ENCODE results near the gene VIPR1.

Gene VIPR1

DNA sequence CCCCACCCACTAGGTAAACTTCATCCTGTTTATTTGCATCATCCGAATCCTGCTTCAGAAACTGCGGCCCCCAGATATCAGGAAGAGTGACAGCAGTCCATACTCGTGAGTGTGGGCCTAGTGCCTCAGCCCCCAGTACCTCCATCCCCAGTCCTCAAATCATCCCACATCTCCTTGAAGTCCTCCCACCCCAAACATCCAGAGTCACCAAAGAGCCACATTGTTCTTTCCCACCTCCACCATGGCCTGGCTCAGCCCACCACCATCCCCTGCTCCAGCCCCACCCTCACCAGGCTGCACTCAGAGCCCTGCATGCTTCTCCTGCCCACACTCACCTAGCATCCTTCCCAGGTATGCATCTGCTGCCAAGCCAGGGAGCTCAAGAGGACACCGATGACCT is 29.8 kb downstream of the VIPR1 start:
- no peak overlapping the region for H3K4me3 ChIP-seq (ENCODE audit: low read depth, low read length)
- no peak for DNase-seq (ENCODE audit: low read depth)
- TF ChIP-seq POLR2A (IDR thresholded peaks at IDR 0.05; ENCODE audit: extremely low read depth, insufficient read length) (no peak), MYC (IDR thresholded peaks at IDR 0.05; ENCODE audit: low read depth, low read length) (no peak)
- TF ChIP-seq, protein P1, sequence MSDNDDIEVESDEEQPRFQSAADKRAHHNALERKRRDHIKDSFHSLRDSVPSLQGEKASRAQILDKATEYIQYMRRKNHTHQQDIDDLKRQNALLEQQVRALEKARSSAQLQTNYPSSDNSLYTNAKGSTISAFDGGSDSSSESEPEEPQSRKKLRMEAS (IDR thresholded peaks at IDR 0.05; ENCODE audit: low read depth, low read length), result no peak
- TF ChIP-seq, protein P2, sequence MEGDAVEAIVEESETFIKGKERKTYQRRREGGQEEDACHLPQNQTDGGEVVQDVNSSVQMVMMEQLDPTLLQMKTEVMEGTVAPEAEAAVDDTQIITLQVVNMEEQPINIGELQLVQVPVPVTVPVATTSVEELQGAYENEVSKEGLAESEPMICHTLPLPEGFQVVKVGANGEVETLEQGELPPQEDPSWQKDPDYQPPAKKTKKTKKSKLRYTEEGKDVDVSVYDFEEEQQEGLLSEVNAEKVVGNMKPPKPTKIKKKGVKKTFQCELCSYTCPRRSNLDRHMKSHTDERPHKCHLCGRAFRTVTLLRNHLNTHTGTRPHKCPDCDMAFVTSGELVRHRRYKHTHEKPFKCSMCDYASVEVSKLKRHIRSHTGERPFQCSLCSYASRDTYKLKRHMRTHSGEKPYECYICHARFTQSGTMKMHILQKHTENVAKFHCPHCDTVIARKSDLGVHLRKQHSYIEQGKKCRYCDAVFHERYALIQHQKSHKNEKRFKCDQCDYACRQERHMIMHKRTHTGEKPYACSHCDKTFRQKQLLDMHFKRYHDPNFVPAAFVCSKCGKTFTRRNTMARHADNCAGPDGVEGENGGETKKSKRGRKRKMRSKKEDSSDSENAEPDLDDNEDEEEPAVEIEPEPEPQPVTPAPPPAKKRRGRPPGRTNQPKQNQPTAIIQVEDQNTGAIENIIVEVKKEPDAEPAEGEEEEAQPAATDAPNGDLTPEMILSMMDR (IDR thresholded peaks at IDR 0.05; ENCODE audit: low read depth, low read length), result no peak

DNA sequence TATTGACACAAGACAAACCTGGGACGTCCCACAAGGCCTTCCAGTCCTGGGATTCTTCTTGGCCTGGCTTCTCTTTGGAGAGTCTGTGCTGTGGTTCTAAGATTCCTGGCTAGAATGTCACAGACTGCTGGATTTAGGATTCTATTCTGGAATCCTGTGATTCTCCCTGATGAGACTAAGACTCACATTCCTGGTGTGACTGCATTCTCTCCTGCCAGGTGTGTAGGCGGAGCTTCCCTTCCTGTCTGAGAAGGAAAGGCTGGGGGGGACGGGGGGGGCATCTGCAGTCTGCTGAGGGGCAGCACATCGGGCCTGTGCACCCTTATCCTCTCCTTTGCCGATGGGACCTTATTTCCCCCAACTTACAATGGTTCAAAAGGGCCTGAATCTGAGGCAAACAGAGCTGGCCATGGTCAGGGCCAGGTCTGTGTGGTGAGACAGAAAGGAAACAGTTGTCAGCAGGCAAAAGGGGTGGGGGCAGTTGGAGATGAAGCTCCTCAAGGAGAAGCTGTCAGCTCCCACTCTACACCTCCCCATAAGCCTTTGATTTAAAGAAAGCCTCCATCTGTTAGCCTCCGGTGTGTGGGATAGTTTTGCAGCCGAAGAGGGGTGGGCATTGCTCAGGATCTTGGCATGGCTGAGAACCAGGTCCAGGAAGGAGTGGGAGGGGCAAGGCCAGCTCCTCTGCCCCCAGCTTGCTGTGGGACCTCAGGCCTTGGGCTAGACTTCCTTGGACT is 30.9 kb downstream of the VIPR1 start:
- TF ChIP-seq, protein P2 (IDR thresholded peaks at IDR 0.05; ENCODE audit: low read depth, low read length), result no peak
- no peak for TF ChIP-seq POLR2A (IDR thresholded peaks at IDR 0.05; ENCODE audit: extremely low read depth, insufficient read length)
- TF ChIP-seq, protein P1 (IDR thresholded peaks at IDR 0.05; ENCODE audit: low read depth, low read length), result no peak
- no peak for TF ChIP-seq MYC (IDR thresholded peaks at IDR 0.05; ENCODE audit: low read depth, low read length)
- no peak overlapping the region for H3K4me3 ChIP-seq (ENCODE audit: low read depth, low read length)
- no peak for DNase-seq (ENCODE audit: low read depth)

DNA sequence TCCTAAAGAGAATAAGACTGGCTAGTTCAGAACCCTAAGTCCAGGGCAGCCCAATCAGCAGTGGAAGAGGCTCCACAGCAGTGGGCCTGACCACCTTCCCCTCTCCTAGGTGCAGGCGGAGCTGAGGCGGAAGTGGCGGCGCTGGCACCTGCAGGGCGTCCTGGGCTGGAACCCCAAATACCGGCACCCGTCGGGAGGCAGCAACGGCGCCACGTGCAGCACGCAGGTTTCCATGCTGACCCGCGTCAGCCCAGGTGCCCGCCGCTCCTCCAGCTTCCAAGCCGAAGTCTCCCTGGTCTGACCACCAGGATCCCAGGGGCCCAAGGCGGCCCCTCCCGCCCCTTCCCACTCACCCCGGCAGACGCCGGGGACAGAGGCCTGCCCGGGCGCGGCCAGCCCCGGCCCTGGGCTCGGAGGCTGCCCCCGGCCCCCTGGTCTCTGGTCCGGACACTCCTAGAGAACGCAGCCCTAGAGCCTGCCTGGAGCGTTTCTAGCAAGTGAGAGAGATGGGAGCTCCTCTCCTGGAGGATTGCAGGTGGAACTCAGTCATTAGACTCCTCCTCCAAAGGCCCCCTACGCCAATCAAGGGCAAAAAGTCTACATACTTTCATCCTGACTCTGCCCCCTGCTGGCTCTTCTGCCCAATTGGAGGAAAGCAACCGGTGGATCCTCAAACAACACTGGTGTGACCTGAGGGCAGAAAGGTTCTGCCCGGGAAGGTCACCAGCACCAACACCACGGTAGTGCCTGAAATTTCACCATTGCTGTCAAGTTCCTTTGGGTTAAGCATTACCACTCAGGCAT is 33.7 kb downstream of the VIPR1 start:
- TF ChIP-seq POLR2A (IDR thresholded peaks at IDR 0.05; ENCODE audit: extremely low read depth, insufficient read length), result no peak
- TF ChIP-seq, protein P2 (IDR thresholded peaks at IDR 0.05; ENCODE audit: low read depth, low read length), result peak; percentile 55
- TF ChIP-seq, protein P1 (IDR thresholded peaks at IDR 0.05; ENCODE audit: low read depth, low read length), result no peak
- TF ChIP-seq MYC (IDR thresholded peaks at IDR 0.05; ENCODE audit: low read depth, low read length), result no peak
- peak; percentile 59 for DNase-seq (ENCODE audit: low read depth)

DNA sequence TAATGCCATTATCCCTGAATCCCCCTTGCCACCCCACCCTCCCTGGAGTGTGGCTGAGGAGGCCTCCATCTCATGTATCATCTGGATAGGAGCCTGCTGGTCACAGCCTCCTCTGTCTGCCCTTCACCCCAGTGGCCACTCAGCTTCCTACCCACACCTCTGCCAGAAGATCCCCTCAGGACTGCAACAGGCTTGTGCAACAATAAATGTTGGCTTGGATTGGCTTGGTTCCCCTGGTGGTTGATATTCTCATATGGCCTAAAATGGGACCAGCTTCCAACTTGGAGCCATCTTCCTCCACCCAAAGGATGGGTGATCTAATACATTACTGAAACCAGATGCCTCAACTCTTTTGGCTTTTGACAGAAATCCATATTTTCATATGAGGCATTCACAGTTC is 34.9 kb downstream of the VIPR1 start:
- TF ChIP-seq MYC (IDR thresholded peaks at IDR 0.05; ENCODE audit: low read depth, low read length) (no peak), POLR2A (IDR thresholded peaks at IDR 0.05; ENCODE audit: extremely low read depth, insufficient read length) (no peak)
- TF ChIP-seq, protein P2 (IDR thresholded peaks at IDR 0.05; ENCODE audit: low read depth, low read length), result no peak
- TF ChIP-seq, protein P1 (IDR thresholded peaks at IDR 0.05; ENCODE audit: low read depth, low read length), result no peak
- no peak for DNase-seq (ENCODE audit: low read depth)
- H3K4me3 ChIP-seq (ENCODE audit: low read depth, low read length), result no peak overlapping the region

More for the DNA sequence above, 33.7 kb downstream of the VIPR1 start:
- no peak overlapping the region for H3K4me3 ChIP-seq (ENCODE audit: low read depth, low read length)

DNA sequence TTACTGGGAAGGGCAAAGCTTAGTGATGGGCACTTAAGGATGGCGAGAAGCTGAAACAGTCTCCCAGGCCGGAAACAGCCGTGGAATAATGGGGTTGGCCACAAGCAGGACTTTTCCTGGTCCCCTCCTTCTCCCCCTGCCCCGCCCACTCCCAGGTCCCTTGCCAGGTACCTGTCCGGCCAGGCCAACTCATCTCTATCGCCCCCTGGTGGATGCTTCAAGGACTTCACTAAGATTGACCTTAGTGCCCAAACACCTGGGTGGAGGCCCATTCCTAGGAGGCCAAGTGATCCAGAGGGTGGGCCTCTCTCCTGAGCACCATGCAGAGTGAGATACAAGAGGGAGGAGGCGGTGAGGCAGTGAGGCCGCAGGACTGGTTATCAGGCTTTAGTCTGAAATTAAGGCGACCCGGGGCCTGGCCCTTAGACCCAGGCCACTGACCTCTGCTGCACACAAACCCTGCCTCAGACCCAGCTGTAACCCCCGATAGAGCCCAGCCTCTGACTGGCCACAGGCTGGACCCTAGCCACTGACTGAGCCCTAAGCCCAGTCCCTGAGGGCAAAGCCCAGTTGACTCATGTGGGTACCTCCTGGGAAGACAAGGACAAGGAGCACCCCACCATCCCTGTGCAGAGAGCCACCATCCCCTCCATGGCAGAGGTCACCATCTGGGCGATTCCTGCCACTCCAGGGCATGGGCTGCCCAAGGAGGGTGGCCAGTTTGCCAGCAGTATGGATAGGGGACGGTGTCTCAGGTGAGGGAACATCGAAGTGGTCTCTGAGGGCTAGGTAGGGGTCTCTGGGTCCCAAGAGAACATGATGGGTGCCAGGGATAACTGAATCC is 37.6 kb downstream of the VIPR1 start:
- no peak for TF ChIP-seq MYC (IDR thresholded peaks at IDR 0.05; ENCODE audit: low read depth, low read length)
- TF ChIP-seq, protein P2 (IDR thresholded peaks at IDR 0.05; ENCODE audit: low read depth, low read length), result peak; percentile 72
- DNase-seq (ENCODE audit: low read depth), result peak; percentile 49
- no peak overlapping the region for H3K4me3 ChIP-seq (ENCODE audit: low read depth, low read length)

Measured in NB4 (cell line).